WERI-Rb-1 (cell line): ENCODE data around the gene TMUB1.
A peak's percentile ranks its signal among the peaks of the same experiment; 100 is the strongest.

Experiments
- DNase-seq: peaks from one replicate; pipeline ENCODE4 v3.0.0-alpha.2; 2020
- H3K27ac ChIP-seq: fragments of 250-450 bp; sonication (Bioruptor Pico); 2 replicates; pipeline ENCODE4 v1.5.1; 2020; ENCODE audit warnings: mild to moderate bottlenecking, moderate library complexity
- H3K27me3 ChIP-seq: fragments of 250-450 bp; sonication (Bioruptor Pico); 2 replicates; pipeline ENCODE4 v1.5.1; 2021; ENCODE audit warnings: mild to moderate bottlenecking, low read depth, moderate library complexity; ENCODE audit not compliant: insufficient read depth, severe bottlenecking
- H3K36me3 ChIP-seq: fragments of 250-450 bp; sonication (Bioruptor Pico); 2 replicates; pipeline ENCODE4 v1.5.1; 2020; ENCODE audit warnings: mild to moderate bottlenecking, moderate library complexity
- H3K4me3 ChIP-seq: 2 replicates; pipeline ENCODE4 v1.5.1; 2011; ENCODE audit warnings: low read depth, mild to moderate bottlenecking, control low read depth, low read length
- H3K9me3 ChIP-seq: fragments of 250-450 bp; sonication (Bioruptor Pico); 2 replicates; pipeline ENCODE4 v1.5.1; 2021; ENCODE audit warnings: mild to moderate bottlenecking, moderate library complexity; ENCODE audit not compliant: severe bottlenecking
- CTCF ChIP-seq: IDR thresholded peaks from 2 replicates; pipeline ENCODE4 v1.5.1; 2011; ENCODE audit warnings: low read depth, mild to moderate bottlenecking, control low read depth, inconsistent platforms, low read length

The TMUB1 gene

GRCh38 chr7:151089893-151090730 is 6.8 kb upstream of the TMUB1 start:
- peak overlapping the region; percentile 87 for H3K4me3 ChIP-seq
- DNase-seq, result peak; percentile 67

GRCh38 chr7:151088856-151089699 is 5.8 kb upstream of the TMUB1 start:
- Histone ChIP-seq H3K27ac (peak overlapping the region; percentile 96), H3K4me3 (peak overlapping the region; percentile 87)

More at GRCh38 chr7:151089893-151090730, 6.8 kb upstream of the TMUB1 start:
- no peak for TF ChIP-seq CTCF
- Histone ChIP-seq H3K27me3 (no peaks in the 10 kb centered on the region), H3K27ac (peak overlapping the region; percentile 96), H3K9me3 (no peaks in the 10 kb centered on the region), H3K36me3 (peaks cover 52% of the 10 kb centered on the region)

GRCh38 chr7:151088019-151088855 is 4.9 kb upstream of the TMUB1 start:
- no peaks in the 10 kb centered on the region for H3K9me3 ChIP-seq
- H3K27ac ChIP-seq, result peak overlapping the region; percentile 96
- peaks cover 44% of the 10 kb centered on the region for H3K36me3 ChIP-seq
- TF ChIP-seq CTCF, result no peak
- H3K27me3 ChIP-seq, result no peaks in the 10 kb centered on the region
- H3K4me3 ChIP-seq, result peak overlapping the region; percentile 87
- DNase-seq, result no peak

More at GRCh38 chr7:151088856-151089699, 5.8 kb upstream of the TMUB1 start:
- Histone ChIP-seq H3K36me3 (peaks cover 52% of the 10 kb centered on the region), H3K27me3 (no peaks in the 10 kb centered on the region), H3K9me3 (no peaks in the 10 kb centered on the region)
- peak; percentile 89 for DNase-seq
- TF ChIP-seq CTCF, result no peak

- peak; percentile 74 for DNase-seq
- peak overlapping the region; percentile 96 for H3K27ac ChIP-seq
- peak; percentile 44 for TF ChIP-seq CTCF
- peaks cover 36% of the 10 kb centered on the region for H3K36me3 ChIP-seq
- peak overlapping the region; percentile 87 for H3K4me3 ChIP-seq
- no peaks in the 10 kb centered on the region for H3K27me3 ChIP-seq
- no peaks in the 10 kb centered on the region for H3K9me3 ChIP-seq
These were observed 4.1 kb upstream of the TMUB1 start for GRCh38 chr7:151087245-151088018.

- peak overlapping the region; percentile 96 for H3K27ac ChIP-seq
- TF ChIP-seq CTCF, result no peak
- no peaks in the 10 kb centered on the region for H3K9me3 ChIP-seq
- H3K36me3 ChIP-seq, result peaks cover 32% of the 10 kb centered on the region
- peak overlapping the region; percentile 87 for H3K4me3 ChIP-seq
- no peaks in the 10 kb centered on the region for H3K27me3 ChIP-seq
- DNase-seq, result no peak
These were observed 3.5 kb upstream of the TMUB1 start for GRCh38 chr7:151086802-151087244.
